BJ (cell line): ENCODE data around the gene AGPAT3. TPM values are rescaled to one million over a fixed set of nuclear protein-coding genes. Genes with fewer than 3 reads are reported as not detected.

Source experiments
- CTCF ChIA-PET: fragments of 350-600 bp; formaldehyde crosslinking; extraction: SDS; loops from one replicate; lab custom pipeline; 2021; ENCODE audit warnings: antibody characterized with exemption, inconsistent platforms; lab: Yijun Ruan, JAX
- POLR2A ChIA-PET: fragments of 300-600 bp; sonication (Branson Sonifier 250); formaldehyde crosslinking; extraction: SDS; loops from one replicate; lab custom pipeline; 2021; ENCODE audit warnings: antibody characterized with exemption; lab: Charles Lee
- DNase-seq: peaks from one replicate; pipeline ENCODE4 v3.0.0-alpha.2; 2011; ENCODE audit warnings: low read depth
- H3K27me3 ChIP-seq: 2 replicates; pipeline ENCODE4 v1.6.0; 2011; ENCODE audit warnings: low read length; ENCODE audit not compliant: control insufficient read depth, insufficient read depth
- H3K36me3 ChIP-seq: 2 replicates; pipeline ENCODE4 v1.5.1; 2011; ENCODE audit warnings: low read length; ENCODE audit not compliant: control insufficient read depth, insufficient read depth
- H3K4me3 ChIP-seq: 2 replicates; pipeline ENCODE4 v1.5.1; 2011; ENCODE audit warnings: low read depth, mild to moderate bottlenecking, control low read depth, low read length
- polyA plus RNA-seq: library from polyadenylated mRNA; depleted of rRNA; stranded (reverse); fragments of >200 nt; gene quantifications from 2 replicates; pipeline ENCODE4 v1.2.3, GENCODE V29; 2011
- TF ChIP-seq, protein P1 (sequence below): IDR thresholded peaks from 2 replicates; pipeline ENCODE4 v1.5.1; 2011; ENCODE audit warnings: low read depth, mild to moderate bottlenecking, control low read depth, inconsistent platforms, low read length, moderate library complexity; ENCODE audit not compliant: insufficient read depth

AGPAT3 gene
- polyA plus RNA-seq, 1 experiment = 68.5 TPM

DNA sequence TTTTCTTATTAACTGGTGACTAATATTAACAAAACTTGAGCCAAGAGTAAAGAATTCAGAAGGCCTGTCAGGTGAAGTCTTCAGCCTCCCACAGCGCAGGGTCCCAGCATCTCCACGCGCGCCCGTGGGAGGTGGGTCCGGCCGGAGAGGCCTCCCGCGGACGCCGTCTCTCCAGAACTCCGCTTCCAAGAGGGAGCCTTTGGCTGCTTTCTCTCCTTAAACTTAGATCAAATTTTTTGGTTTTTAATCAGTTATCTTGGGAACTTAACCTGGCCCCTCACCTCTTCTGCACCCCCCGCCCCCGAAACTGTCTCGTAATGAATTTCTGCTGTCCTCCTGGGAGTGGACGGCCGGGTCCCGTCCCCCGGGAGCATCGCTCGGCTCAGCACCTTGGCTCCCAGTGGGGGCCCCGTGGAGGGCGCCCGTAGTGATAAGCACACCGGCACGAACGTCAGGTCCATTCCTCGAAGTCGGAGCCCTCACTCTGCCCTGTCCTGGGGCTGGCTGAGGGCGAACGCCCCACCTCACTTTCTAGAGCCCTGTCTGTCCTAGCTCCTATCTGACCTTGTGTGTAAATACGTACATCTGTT, 117.6 kb downstream of the AGPAT3 start:
- ChIA-PET POLR2A (no interaction called here), CTCF (no interaction called here)
- H3K27me3 ChIP-seq = no peaks in the 10 kb centered on the region
- H3K4me3 ChIP-seq = no peak overlapping the region
- no peak for DNase-seq
- TF ChIP-seq, protein P1, sequence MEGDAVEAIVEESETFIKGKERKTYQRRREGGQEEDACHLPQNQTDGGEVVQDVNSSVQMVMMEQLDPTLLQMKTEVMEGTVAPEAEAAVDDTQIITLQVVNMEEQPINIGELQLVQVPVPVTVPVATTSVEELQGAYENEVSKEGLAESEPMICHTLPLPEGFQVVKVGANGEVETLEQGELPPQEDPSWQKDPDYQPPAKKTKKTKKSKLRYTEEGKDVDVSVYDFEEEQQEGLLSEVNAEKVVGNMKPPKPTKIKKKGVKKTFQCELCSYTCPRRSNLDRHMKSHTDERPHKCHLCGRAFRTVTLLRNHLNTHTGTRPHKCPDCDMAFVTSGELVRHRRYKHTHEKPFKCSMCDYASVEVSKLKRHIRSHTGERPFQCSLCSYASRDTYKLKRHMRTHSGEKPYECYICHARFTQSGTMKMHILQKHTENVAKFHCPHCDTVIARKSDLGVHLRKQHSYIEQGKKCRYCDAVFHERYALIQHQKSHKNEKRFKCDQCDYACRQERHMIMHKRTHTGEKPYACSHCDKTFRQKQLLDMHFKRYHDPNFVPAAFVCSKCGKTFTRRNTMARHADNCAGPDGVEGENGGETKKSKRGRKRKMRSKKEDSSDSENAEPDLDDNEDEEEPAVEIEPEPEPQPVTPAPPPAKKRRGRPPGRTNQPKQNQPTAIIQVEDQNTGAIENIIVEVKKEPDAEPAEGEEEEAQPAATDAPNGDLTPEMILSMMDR = no peak
- peaks cover 16% of the 10 kb centered on the region for H3K36me3 ChIP-seq

- H3K4me3 ChIP-seq = no peak overlapping the region
- peaks cover 14% of the 10 kb centered on the region for H3K36me3 ChIP-seq
- ChIA-PET CTCF (no interaction called here), POLR2A (no interaction called here)
- H3K27me3 ChIP-seq = no peaks in the 10 kb centered on the region
- TF ChIP-seq, protein P1 = no peak
- no peak for DNase-seq
Measured at GRCh38 chr21:43983390-43983789, 118.4 kb downstream of the AGPAT3 start.

GRCh38 chr21:43983860-43984420, 118.9 kb downstream of the AGPAT3 start:
- Histone ChIP-seq H3K27me3 (no peaks in the 10 kb centered on the region), H3K4me3 (no peak overlapping the region), H3K36me3 (peaks cover 14% of the 10 kb centered on the region)
- ChIA-PET CTCF (interaction anchor here (0.7 to 3.8 kb wide), 4 partner anchors 7 to 194 kb away, joined by 3 to 20 read pairs (median 3); no protein-coding TSS in a partner anchor), POLR2A (no interaction called here)
- TF ChIP-seq, protein P1 = no peak
- no peak for DNase-seq

- CTCF ChIA-PET = interaction anchor here (0.8 to 3.8 kb wide), 3 partner anchors 9 to 174 kb away, joined by 3 to 20 read pairs (median 3); no protein-coding TSS in a partner anchor
- no peak for DNase-seq
- POLR2A ChIA-PET = no interaction called here
- Histone ChIP-seq H3K4me3 (no peak overlapping the region), H3K27me3 (no peaks in the 10 kb centered on the region), H3K36me3 (peaks cover 14% of the 10 kb centered on the region)
- TF ChIP-seq, protein P1 = no peak
Measured at GRCh38 chr21:43984905-43985689, 120.1 kb downstream of the AGPAT3 start.

DNA sequence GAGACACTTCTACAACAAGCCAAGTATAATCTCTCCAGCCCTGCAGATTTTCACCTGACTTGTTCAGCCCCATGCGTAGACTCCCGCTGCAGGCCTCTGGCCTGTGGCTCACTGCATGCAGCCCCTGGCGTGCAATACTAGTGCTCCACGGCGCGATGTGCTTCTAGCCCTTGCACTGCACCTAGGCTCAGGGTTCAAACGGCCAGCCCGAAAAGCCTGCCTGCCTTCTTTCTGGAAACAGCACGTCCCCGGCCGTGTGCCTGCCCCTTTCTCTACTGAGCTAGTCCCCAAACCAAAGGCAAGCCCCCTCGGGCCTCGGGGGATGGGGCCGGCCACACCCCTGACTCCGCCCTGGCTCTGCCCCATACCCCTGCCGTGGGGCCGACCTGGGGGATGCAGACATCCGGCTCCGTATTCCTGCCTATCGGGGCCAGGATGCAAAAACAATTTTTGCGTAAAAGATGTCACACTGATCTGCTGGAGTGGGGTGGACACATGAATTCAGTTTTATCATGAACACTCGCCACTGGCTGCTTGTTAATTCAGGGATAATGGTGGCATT, 120.7 kb downstream of the AGPAT3 start:
- Histone ChIP-seq H3K36me3 (peaks cover 14% of the 10 kb centered on the region), H3K27me3 (no peaks in the 10 kb centered on the region), H3K4me3 (no peak overlapping the region)
- ChIA-PET CTCF (interaction anchor here (3.8 kb wide), 1 partner anchor 9 kb away, joined by 20 read pairs; no protein-coding TSS in a partner anchor), POLR2A (no interaction called here)
- no peak for DNase-seq
- TF ChIP-seq, protein P1 = no peak
